ENCODE data around the gene NTSR1.

The NTSR1 gene

GRCh38 chr20:62758226-62758912 is 49.7 kb downstream of the NTSR1 start:
- in situ Hi-C loops (cut with HindIII; ENCODE audit: low pct_unique_long_range_greater_than_20kb, low sequenced_read_pairs) = no loop called here
- no peak for TF ChIP-seq JUND (IDR thresholded peaks at IDR 0.05; ENCODE audit: low read depth)
- no peak for DNase-seq (ENCODE audit: low read depth in 1 of 2, low spot score in 1 of 2)

DNA sequence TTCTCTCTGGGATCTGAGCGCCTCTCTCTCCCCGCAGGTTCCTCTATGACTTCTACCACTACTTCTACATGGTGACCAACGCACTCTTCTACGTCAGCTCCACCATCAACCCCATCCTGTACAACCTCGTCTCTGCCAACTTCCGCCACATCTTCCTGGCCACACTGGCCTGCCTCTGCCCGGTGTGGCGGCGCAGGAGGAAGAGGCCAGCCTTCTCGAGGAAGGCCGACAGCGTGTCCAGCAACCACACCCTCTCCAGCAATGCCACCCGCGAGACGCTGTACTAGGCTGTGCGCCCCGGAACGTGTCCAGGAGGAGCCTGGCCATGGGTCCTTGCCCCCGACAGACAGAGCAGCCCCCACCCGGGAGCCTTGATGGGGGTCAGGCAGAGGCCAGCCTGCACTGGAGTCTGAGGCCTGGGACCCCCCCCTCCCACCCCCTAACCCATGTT is 51.4 kb downstream of the NTSR1 start:
- no peak for DNase-seq (ENCODE audit: low read depth in 1 of 2, low spot score in 1 of 2)
- TF ChIP-seq JUND (IDR thresholded peaks at IDR 0.05; ENCODE audit: low read depth) = no peak
- in situ Hi-C loops (cut with HindIII; ENCODE audit: low pct_unique_long_range_greater_than_20kb, low sequenced_read_pairs) = no loop called here

DNA sequence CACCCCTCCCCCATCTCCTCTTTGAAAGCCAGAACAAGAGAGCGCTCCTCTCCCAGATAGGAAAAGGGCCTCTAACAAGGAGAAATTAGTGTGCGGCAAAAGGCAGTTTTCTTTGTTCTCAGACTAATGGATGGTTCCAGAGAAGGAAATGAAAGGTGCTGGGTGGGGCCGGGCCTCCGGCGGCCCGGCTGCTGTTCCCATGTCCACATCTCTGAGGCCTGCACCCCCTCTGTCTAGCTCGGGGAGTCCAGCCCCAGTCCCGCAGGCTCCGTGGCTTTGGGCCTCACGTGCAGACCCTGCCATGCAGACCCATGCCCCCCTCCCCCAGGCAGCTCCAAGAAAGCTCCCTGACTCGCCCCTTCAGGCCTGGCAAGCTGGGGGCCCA is 51.8 kb downstream of the NTSR1 start:
- in situ Hi-C loops (cut with HindIII; ENCODE audit: low pct_unique_long_range_greater_than_20kb, low sequenced_read_pairs) = no loop called here
- TF ChIP-seq JUND (IDR thresholded peaks at IDR 0.05; ENCODE audit: low read depth) = no peak
- DNase-seq (ENCODE audit: low read depth in 1 of 2, low spot score in 1 of 2) = no peak

- in situ Hi-C loops (cut with HindIII; ENCODE audit: low pct_unique_long_range_greater_than_20kb, low sequenced_read_pairs) = no loop called here
- no peak for DNase-seq (ENCODE audit: low read depth in 1 of 2, low spot score in 1 of 2)
- no peak for TF ChIP-seq JUND (IDR thresholded peaks at IDR 0.05; ENCODE audit: low read depth)
These were observed 52.5 kb downstream of the NTSR1 start for GRCh38 chr20:62760856-62761758.

GRCh38 chr20:62761759-62762131 is 53.1 kb downstream of the NTSR1 start:
- in situ Hi-C loops (cut with HindIII; ENCODE audit: low pct_unique_long_range_greater_than_20kb, low sequenced_read_pairs) = no loop called here
- no peak for DNase-seq (ENCODE audit: low read depth in 1 of 2, low spot score in 1 of 2)
- TF ChIP-seq JUND (IDR thresholded peaks at IDR 0.05; ENCODE audit: low read depth) = no peak

DNA sequence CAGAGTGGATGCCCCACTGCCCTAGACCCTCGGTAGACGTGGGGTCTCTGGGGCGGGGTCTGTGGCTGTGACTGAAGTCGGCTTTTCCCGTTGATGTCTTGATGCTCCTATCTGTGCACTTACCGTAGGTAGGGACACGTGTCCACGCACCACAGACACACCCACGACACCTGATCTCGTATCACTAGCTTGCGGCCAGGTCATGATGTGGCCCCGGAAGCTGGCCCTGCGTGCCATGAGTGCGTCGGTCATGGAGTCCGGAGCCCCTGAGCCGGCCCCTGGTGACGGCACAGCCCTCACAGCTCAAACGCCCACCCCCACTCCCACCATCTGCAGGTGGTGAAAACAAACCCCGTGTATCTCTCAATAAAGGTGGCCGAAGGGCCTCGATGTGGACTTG is 53.7 kb downstream of the NTSR1 start:
- DNase-seq (ENCODE audit: low read depth in 1 of 2, low spot score in 1 of 2) = no peak
- no peak for TF ChIP-seq JUND (IDR thresholded peaks at IDR 0.05; ENCODE audit: low read depth)
- in situ Hi-C loops (cut with HindIII; ENCODE audit: low pct_unique_long_range_greater_than_20kb, low sequenced_read_pairs) = no loop called here

GRCh38 chr20:62762801-62763368 is 54.2 kb downstream of the NTSR1 start:
- no peak for DNase-seq (ENCODE audit: low read depth in 1 of 2, low spot score in 1 of 2)
- TF ChIP-seq JUND (IDR thresholded peaks at IDR 0.05; ENCODE audit: low read depth) = no peak
- in situ Hi-C loops (cut with HindIII; ENCODE audit: low pct_unique_long_range_greater_than_20kb, low sequenced_read_pairs) = no loop called here

DNA sequence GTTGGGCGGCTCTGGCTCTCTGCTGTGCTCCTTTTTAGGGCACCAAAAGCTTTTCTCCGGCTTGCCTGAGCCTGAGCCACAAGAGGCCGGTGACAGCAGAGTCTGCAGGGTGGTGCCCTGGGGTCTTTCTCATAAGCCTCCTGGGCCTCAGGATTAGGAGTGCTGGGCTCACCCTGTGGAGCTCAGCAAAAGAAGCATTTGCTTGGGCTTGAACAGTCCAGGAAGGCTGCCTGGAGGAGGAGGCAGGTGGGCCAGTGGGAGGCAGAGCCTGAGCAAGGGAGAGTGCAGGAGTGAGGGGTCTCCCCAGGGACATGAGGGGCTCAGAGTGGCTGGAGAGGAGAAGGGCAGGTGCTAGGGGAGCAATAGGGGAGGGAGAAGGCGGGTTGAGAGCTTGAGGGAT is 54.8 kb downstream of the NTSR1 start:
- no peak for TF ChIP-seq JUND (IDR thresholded peaks at IDR 0.05; ENCODE audit: low read depth)
- in situ Hi-C loops (cut with HindIII; ENCODE audit: low pct_unique_long_range_greater_than_20kb, low sequenced_read_pairs) = no loop called here
- DNase-seq (ENCODE audit: low read depth in 1 of 2, low spot score in 1 of 2) = no peak

DNA sequence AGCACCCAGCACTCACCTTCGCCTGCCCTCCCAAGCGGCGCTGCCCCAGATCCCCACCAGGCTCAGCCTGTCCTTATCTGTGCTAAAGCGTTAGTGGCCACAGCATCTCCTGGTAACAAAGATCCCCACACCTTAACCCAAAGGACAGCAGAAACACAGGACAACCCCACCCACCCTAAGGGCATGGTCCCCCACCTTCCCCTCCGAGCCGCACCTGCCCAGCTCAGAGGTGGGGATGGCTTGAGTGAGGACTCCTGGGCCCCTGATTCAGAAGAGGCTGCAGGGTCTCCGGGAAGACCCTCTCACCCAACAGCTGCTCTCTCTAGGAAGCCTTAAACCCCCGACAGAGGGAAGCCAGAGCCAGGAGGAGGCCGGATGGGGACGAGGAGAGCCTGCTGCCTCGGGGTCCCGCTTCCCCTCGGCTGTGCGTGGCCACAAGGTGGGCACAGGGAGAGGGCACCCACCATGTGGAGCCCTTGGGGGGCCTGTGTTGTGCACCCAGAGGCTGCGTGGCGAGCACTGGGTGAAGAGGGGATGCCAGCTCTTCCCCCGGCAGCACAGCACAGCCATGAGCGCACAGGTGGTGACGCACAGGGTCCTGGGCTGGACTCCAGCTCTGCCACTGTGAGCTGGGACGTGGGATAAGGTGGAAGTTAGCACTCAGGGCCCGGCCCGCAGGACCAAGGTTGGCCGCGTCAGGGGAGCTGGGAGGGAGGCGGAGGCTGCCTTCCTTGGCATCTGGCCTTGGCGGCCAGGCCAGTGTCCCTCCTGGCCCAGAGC is 55.7 kb downstream of the NTSR1 start:
- TF ChIP-seq JUND (IDR thresholded peaks at IDR 0.05; ENCODE audit: low read depth) = no peak
- in situ Hi-C loops (cut with HindIII; ENCODE audit: low pct_unique_long_range_greater_than_20kb, low sequenced_read_pairs) = no loop called here
- DNase-seq (ENCODE audit: low read depth in 1 of 2, low spot score in 1 of 2) = no peak

DNA sequence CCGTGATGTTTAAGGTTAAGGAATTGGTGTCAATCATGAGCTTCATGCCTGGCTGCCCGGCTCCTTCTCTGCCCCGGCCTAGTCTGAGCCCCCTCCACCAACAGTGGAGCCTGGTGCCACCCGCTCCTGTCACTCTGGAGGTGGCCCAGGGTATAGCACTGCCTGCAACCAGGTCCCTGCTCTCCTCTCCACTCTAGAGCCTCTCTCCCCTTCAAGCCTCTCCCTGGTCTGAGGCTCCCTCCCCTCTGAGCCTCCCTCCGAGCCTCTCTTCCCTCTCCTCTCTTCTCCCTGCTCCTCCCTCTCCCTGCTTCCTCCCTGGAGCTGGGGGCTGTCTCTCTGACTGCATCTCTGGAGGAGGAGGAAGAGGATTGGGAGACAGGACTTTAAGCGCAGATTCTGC is 56.4 kb downstream of the NTSR1 start:
- no peak for DNase-seq (ENCODE audit: low read depth in 1 of 2, low spot score in 1 of 2)
- TF ChIP-seq JUND (IDR thresholded peaks at IDR 0.05; ENCODE audit: low read depth) = no peak
- in situ Hi-C loops (cut with HindIII; ENCODE audit: low pct_unique_long_range_greater_than_20kb, low sequenced_read_pairs) = no loop called here

DNA sequence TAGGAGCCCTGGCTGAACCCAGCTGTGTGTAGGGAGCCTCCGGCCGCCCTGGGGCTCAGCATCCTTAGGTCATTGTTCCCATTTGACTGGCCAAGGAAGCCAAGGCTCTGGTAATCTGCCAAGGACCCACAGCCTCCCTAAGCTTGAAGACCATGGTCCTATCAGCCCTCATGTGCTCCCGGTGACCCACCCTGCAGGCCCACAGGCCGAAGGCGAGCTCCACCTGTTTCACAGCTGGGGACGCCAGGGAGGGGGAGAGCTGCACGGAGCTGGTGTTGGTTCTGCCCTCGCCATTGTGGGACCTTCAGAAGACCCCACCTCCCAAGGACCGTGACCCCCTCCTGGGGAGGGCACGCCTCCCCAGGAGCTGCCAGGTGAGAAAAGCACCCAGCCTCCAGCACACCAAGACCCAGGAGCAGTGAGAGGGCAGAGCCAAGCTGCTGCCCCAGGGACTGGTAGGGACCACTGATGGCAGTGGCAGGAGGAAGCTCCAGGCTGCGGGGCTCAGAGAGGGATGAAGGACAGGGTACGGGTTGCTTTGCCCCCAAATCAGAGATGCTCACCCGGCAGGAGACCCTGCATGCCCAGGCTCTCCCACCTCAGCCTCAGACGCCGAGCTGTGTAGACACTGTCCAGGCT is 56.9 kb downstream of the NTSR1 start:
- in situ Hi-C loops (cut with HindIII; ENCODE audit: low pct_unique_long_range_greater_than_20kb, low sequenced_read_pairs) = no loop called here
- TF ChIP-seq JUND (IDR thresholded peaks at IDR 0.05; ENCODE audit: low read depth) = no peak

GRCh38 chr20:62766071-62766450 is 57.4 kb downstream of the NTSR1 start:
- no peak for DNase-seq (ENCODE audit: low read depth in 1 of 2, low spot score in 1 of 2)
- no peak for TF ChIP-seq JUND (IDR thresholded peaks at IDR 0.05; ENCODE audit: low read depth)
- in situ Hi-C loops (cut with HindIII; ENCODE audit: low pct_unique_long_range_greater_than_20kb, low sequenced_read_pairs) = no loop called here

More for the DNA sequence above, 56.9 kb downstream of the NTSR1 start:
- DNase-seq (ENCODE audit: low read depth in 1 of 2, low spot score in 1 of 2) = no peak

Data from T47D (cell line).